ENCODE data around the gene LPAR2. TPM values are rescaled to one million over a fixed set of nuclear protein-coding genes. Genes with fewer than 3 reads are reported as not detected.

The LPAR2 gene
- total and polyA plus RNA-seq, 8 donors: 4.1 to 156 (median 19.0) TPM

DNA sequence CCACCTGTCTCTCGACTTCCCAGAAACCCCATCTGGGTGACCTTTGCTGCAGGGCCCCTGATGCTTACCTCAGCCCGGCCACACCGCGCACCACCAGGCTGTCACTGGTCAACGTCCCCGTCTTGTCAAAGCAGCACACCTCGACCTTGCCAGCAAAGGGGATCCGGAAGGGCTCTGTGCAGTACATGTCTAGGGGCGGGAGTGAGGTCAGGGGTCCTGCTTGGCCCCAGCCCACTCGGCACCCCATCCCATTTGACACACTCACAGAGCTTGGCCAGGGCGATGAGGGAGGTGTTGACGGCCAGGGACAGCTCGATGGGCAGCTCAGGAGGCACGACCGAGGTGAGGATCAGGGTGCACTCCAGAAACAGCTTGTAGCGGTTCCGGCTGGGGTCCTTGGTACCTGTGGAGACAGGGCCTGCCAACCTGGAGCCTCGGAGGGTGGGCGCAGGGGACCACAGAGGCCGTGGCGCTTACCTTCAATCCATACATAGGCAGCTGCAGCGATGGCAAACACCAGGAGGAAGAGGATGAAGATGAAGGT, 27.1 kb upstream of the LPAR2 start:
- peaks cover 0 to 2% (median 0%) of the 10 kb centered on the region in 4 donors for H3K4me1 ChIP-seq
- no peaks in the 10 kb centered on the region for H3K9me3 ChIP-seq
- H3K4me3 ChIP-seq: no peak overlapping the region
- no peaks in the 10 kb centered on the region for H3K27me3 ChIP-seq
- intact Hi-C loops (cut with DNase I; ENCODE audit: low total_unique reads): no loop called here
- peaks cover 90 to 100% (median 100%) of the 10 kb centered on the region in 4 donors for H3K36me3 ChIP-seq
- no peak overlapping the region for H3K27ac ChIP-seq
- TF ChIP-seq EP300 (IDR thresholded peaks at IDR 0.05): no peak
- no peak for TF ChIP-seq POLR2A (IDR thresholded peaks at IDR 0.05)
- TF ChIP-seq POLR2AphosphoS5 (IDR thresholded peaks at IDR 0.05): no peak
- DNase-seq: peak in 1 of 2 donors; percentile 2
- WGBS, 5 donors: 93 to 97% (median 94%) methylated on average over 19 to 22 of the region's 22 CpGs

DNA sequence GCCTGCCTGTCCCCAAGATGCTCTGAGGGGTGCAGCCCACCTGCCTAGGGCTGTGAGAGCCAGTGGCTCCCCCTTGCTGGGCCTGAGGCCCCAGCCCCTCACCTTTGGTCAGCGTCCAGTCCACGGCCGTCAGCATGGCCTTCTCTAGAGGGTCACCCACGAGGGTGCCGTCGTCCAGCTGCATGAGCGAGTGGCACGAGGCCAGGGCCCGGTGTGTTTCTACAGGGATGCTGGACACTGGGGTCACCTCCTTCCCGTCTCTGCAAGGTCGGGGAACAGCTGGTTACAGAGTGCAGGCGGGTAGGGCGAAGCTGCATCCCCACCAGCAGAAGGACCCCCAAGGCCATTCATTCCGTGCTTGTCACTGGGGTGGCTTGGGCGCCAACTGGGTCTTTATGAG, 26.4 kb upstream of the LPAR2 start:
- 92 to 99% (median 96%) methylated on average over 13 to 15 of the region's 15 CpGs for WGBS, 5 donors
- no peaks in the 10 kb centered on the region for H3K4me1 ChIP-seq
- DNase-seq: no peak

DNA sequence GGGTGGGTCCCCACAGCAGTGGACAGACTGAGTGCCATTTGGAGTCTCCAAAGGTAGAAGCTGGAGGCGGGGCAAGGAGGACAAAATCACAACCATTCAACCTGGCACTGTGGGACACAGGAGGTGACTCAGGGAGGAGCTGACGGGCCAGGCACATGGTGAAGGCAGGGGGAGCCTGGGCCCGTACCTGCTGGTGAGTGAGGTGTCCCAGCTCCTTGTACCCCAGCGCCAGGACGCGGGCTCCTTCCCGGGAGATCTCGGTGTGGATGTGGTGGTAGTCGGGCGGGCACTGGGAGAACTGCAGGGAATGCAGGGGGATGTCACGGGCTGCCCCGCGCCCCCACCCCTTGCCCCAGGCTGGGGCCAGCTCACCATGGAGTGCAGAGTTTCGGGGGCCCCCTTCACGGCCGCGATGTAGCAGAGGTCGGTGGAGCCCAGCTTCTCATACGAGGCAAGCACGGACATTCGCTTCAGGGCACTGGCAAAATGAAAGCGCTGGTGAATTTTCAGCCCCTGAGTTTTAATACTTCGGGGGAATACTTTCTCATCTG, 25.7 kb upstream of the LPAR2 start:
- DNase-seq: no peak
- peaks cover 92 to 100% (median 100%) of the 10 kb centered on the region in 4 donors for H3K36me3 ChIP-seq
- no peak overlapping the region for H3K27ac ChIP-seq
- H3K4me3 ChIP-seq: no peak overlapping the region
- TF ChIP-seq EP300 (IDR thresholded peaks at IDR 0.05) (no peak), POLR2AphosphoS5 (IDR thresholded peaks at IDR 0.05) (no peak), POLR2A (IDR thresholded peaks at IDR 0.05) (no peak)
- TF ChIP-seq, protein P1, sequence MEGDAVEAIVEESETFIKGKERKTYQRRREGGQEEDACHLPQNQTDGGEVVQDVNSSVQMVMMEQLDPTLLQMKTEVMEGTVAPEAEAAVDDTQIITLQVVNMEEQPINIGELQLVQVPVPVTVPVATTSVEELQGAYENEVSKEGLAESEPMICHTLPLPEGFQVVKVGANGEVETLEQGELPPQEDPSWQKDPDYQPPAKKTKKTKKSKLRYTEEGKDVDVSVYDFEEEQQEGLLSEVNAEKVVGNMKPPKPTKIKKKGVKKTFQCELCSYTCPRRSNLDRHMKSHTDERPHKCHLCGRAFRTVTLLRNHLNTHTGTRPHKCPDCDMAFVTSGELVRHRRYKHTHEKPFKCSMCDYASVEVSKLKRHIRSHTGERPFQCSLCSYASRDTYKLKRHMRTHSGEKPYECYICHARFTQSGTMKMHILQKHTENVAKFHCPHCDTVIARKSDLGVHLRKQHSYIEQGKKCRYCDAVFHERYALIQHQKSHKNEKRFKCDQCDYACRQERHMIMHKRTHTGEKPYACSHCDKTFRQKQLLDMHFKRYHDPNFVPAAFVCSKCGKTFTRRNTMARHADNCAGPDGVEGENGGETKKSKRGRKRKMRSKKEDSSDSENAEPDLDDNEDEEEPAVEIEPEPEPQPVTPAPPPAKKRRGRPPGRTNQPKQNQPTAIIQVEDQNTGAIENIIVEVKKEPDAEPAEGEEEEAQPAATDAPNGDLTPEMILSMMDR (IDR thresholded peaks at IDR 0.05): no peak
- H3K9me3 ChIP-seq: no peaks in the 10 kb centered on the region
- intact Hi-C loops (cut with DNase I; ENCODE audit: low total_unique reads): no loop called here
- H3K4me1 ChIP-seq: no peaks in the 10 kb centered on the region
- H3K27me3 ChIP-seq: no peaks in the 10 kb centered on the region
- WGBS, 5 donors: 91 to 96% (median 95%) methylated on average over 20 to 23 of the region's 23 CpGs

More for the DNA sequence above, 26.4 kb upstream of the LPAR2 start:
- Histone ChIP-seq H3K27me3 (no peaks in the 10 kb centered on the region), H3K4me3 (no peak overlapping the region), H3K36me3 (peaks cover 93 to 100% (median 100%) of the 10 kb centered on the region in 4 donors), H3K9me3 (no peaks in the 10 kb centered on the region), H3K27ac (no peak overlapping the region)
- intact Hi-C loops (cut with DNase I; ENCODE audit: low total_unique reads): no loop called here
- no peak for TF ChIP-seq EP300 (IDR thresholded peaks at IDR 0.05)
- no peak for TF ChIP-seq POLR2A (IDR thresholded peaks at IDR 0.05)
- no peak for TF ChIP-seq POLR2AphosphoS5 (IDR thresholded peaks at IDR 0.05)
- TF ChIP-seq, protein P1 (IDR thresholded peaks at IDR 0.05): no peak

DNA sequence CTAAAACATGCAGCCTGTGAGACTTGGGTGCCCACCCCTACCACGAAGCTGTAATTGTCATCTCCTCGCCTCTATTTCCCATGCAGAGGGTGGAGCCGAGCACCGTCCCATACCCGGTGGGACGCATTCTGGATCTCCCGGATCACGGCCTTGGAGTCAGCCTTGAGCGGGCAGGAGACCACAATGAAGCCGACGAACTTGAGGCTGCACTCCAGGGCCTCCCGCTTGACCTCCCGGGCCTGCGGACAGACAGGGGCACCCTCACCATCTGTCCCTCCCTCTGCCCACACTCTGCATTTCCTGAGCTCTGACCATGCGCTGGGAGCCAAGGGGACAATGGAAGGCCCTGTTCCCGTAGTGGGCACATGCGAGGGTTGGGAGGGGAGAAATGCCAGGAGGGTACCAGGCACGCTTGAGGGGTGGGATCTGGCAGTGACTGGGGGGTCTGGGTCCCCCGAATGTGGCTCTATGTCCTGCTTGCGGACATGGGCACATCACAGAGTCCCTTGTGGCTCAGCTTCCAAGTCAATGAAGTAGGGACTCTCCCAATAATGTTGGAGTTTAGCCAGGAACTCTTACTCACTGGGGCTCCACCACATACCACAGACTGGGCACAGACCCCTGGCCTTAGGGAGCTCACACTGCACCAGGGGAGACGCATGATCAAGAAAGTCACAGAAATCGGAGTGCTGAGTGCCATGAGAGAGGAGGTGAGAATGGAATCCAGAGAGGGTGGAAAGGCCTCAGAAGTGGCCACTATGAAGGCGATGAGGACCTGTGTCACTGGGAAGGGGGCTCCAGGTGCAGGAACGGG, 24.7 kb upstream of the LPAR2 start:
- no peaks in the 10 kb centered on the region for H3K4me1 ChIP-seq
- no peak overlapping the region for H3K27ac ChIP-seq
- H3K27me3 ChIP-seq: no peaks in the 10 kb centered on the region
- DNase-seq: no peak
- H3K4me3 ChIP-seq: no peak overlapping the region
- peaks cover 87 to 100% (median 100%) of the 10 kb centered on the region in 4 donors for H3K36me3 ChIP-seq
- intact Hi-C loops (cut with DNase I; ENCODE audit: low total_unique reads): no loop called here
- TF ChIP-seq POLR2AphosphoS5 (IDR thresholded peaks at IDR 0.05) (no peak), EP300 (IDR thresholded peaks at IDR 0.05) (no peak), POLR2A (IDR thresholded peaks at IDR 0.05) (no peak)
- TF ChIP-seq, protein P1 (IDR thresholded peaks at IDR 0.05): no peak
- no peaks in the 10 kb centered on the region for H3K9me3 ChIP-seq
- WGBS, 5 donors: 90 to 96% (median 93%) methylated on average over 22 to 24 of the region's 24 CpGs
